Heart right ventricle (tissue), 16 donors: ENCODE data around the gene N4BP3. TPM values are rescaled to one million over a fixed set of nuclear protein-coding genes. Genes with fewer than 3 reads are reported as not detected.

Experiments
- ATAC-seq, 8 donors: fragments of 200-7000 bp; cut with Tn5 transposase; one replicate each; pipeline ENCODE4 v1.9.1; 2020; ENCODE audit warnings: mild to moderate bottlenecking in 8 of 8, moderate library complexity in 8 of 8, moderate number of reproducible peaks in 1 of 8
- DNase-seq, 2 donors: peaks; one replicate each; pipeline ENCODE4 v3.0.0-alpha.2; 2020
- H3K27ac ChIP-seq, 10 donors: fragments of 200-600 bp; sonication (generic) in 2 of 10; one replicate each; pipeline versions ENCODE4 v1.5.0 to v1.8.0; 2020 to 2022; ENCODE audit warnings: mild to moderate bottlenecking in 3 of 10
- H3K27me3 ChIP-seq, 7 donors: fragments of 200-600 bp; one replicate each; pipeline ENCODE4 v1.8.0; 2021 to 2022; ENCODE audit warnings: mild to moderate bottlenecking in 2 of 7
- H3K36me3 ChIP-seq, 9 donors: fragments of 200-600 bp; sonication (generic) in 1 of 9; one replicate each; pipeline versions ENCODE4 v1.5.0 to v1.8.0; 2020 to 2022; ENCODE audit warnings: mild to moderate bottlenecking in 2 of 9
- H3K4me1 ChIP-seq, 9 donors: fragments of 200-600 bp; sonication (generic) in 1 of 9; one replicate each; pipeline versions ENCODE4 v1.5.0 to v1.8.0; 2020 to 2022; ENCODE audit warnings: mild to moderate bottlenecking in 4 of 9
- H3K4me3 ChIP-seq, 10 donors: fragments of 200-600 bp; sonication (generic) in 2 of 10; one replicate each; pipeline versions ENCODE4 v1.5.0 to v1.8.0; 2020 to 2022; ENCODE audit warnings: mild to moderate bottlenecking in 7 of 10, moderate library complexity in 2 of 10
- H3K9me3 ChIP-seq, 11 donors: fragments of 200-600 bp in 10 of 11; sonication (generic) in 2 of 11; one replicate each; pipeline versions ENCODE4 v1.5.0 to v1.8.0; 2013 to 2022; ENCODE audit warnings: mild to moderate bottlenecking in 2 of 11, control low read depth in 1 of 11, moderate library complexity in 1 of 11
- CTCF ChIP-seq, 9 donors: fragments of 200-600 bp; sonication (generic) in 2 of 9; IDR thresholded peaks; one replicate each; pipeline versions ENCODE4 v1.5.0 to v1.8.0; 2021 to 2022; ENCODE audit warnings: antibody characterized with exemption in 9 of 9, mild to moderate bottlenecking in 5 of 9, moderate library complexity in 1 of 9
- WGBS, 2 donors: extraction: QIAGEN DNeasy Blood & Tissue Kit; methylation state at CpG; one replicate each; pipeline ENCODE4 v1.1.7; 2013; ENCODE audit warnings: inconsistent platforms in 1 of 2; 5-methylcytosine and 5-hydroxymethylcytosine counted together
- intact Hi-C, 10 donors: fragments of 100-400 bp; cut with DNase I; formaldehyde crosslinking; loops; one replicate each; pipeline versions ENCODE4 v1.11.1 to v1.14.2; 2022
- polyA plus RNA-seq, 2 donors: library from polyadenylated mRNA; stranded (reverse); fragments of 200-250 nt; gene quantifications; one replicate each; pipeline ENCODE4 v1.2.3, GENCODE V29; 2013
- total RNA-seq, 10 donors: library from RNA; stranded (reverse); fragmentation: NEBNext Ultra II Directional in 3 of 10; extraction: Animal tissue kit (Norgen Biotek cat#: 25700) in 3 of 10; gene quantifications; one replicate each; pipeline versions ENCODE4 v1.2.1 to v1.2.4, GENCODE V29; 2021 to 2023
- donor health status: Arrhythmogenic right ventricular cardiomyopathy.
- donor health status: ischemic (EF 13 %, LVEDD 7.1; RV severe dilation, severe dysfunction).
- donor health status: healthy with polysubstance abuse.
- donor health status: DM: no; HTN: yes; CAD: no.
- donor health status: DM: no; HTN: no; CAD: no.
- donor health status: ischemic (EF 25% LVEDD 6.9; RV normal size, moderate dysfunction).
- donor health status: ischemic (EF 25% LVEDD 5.7; RV mildly dilated, moderate dysfunction).
- donor health status: healthy.
- donor health status: DM: yes; HTN: yes; CAD: no.
- donor health status: Ischemic cardiomyopathy.
- donor health status: ischemic (EF 35%, LVEDD 5.7; RV mildly dilated, moderate dysfunction).
- donor health status: nonischemic (EF 11% LVEDD 7.7; RV severe dilation, severe dysfunction).
- donor health status: DM: yes; HTN: yes; CAD: no.
- donor health status: PGD.
- donor health status: ischemic (EF 29% LVEDD 5.4; RV normal size, mild dysfunction).
- donor health status: nonischemic (EF 23%, LVEDD 6.1; RV moderate dilation, normal function).

N4BP3 gene
- total and polyA plus RNA-seq, 12 donors, result 1.1 to 5.5 (median 2.8) TPM

DNA sequence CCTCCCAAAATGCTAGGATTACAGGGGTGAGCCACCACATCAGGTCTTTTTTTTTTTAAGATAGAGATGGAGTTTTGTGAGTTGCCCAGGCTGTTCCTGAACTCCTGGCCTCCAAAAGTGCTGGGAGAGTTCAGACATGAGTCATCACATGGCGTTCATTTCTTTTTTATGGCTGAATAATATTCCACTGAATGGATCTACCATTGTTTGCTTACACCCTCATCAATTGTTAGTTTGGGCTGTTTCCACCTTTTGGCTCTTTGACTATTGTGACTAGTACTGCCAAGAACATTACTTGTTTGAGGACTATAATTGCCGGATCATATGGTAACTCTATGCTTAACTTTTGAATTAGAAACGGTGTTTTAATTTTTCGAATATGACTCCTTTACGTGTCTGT is 787 bp upstream of the N4BP3 start:
- H3K27me3 ChIP-seq, result peaks cover 0 to 60% (median 33%) of the 10 kb centered on the region in 7 donors
- H3K4me1 ChIP-seq, result peaks cover 9 to 48% (median 32%) of the 10 kb centered on the region in 9 donors
- intact Hi-C loops, result loop anchor here in 3 of 10 donors (5.0 kb wide), 3 partner anchors 35 to 40 kb away; partner anchors contain the start of gene NHP2 (in 1 of the 3)
- H3K9me3 ChIP-seq, result peaks cover 0 to 5% (median 0%) of the 10 kb centered on the region in 11 donors
- 80 to 81% methylated on average over 5 of the region's 5 CpGs for WGBS, 2 donors
- peak overlapping the region in 5 of 10 donors; percentile 77 to 86 (median 82) for H3K27ac ChIP-seq
- DNase-seq (no peak), ATAC-seq (no peak)
- H3K4me3 ChIP-seq, result peak overlapping the region in 1 of 10 donors; percentile 61
- H3K36me3 ChIP-seq, result no peaks in the 10 kb centered on the region
- no peak for TF ChIP-seq CTCF (IDR thresholded peaks at IDR 0.05)

- ATAC-seq, result peak in 3 of 8 donors; percentile 28 to 49 (median 32)
- no peak for TF ChIP-seq CTCF (IDR thresholded peaks at IDR 0.05)
- DNase-seq, result no peak
- Histone ChIP-seq H3K27ac (peak overlapping the region; percentile 43 to 86 (median 80)), H3K27me3 (peaks cover 0 to 60% (median 40%) of the 10 kb centered on the region in 7 donors), H3K36me3 (no peaks in the 10 kb centered on the region), H3K9me3 (peaks cover 0 to 5% (median 0%) of the 10 kb centered on the region in 11 donors), H3K4me1 (peaks cover 9 to 56% (median 45%) of the 10 kb centered on the region in 9 donors), H3K4me3 (peak overlapping the region; percentile 52 to 70 (median 62))
- WGBS, 2 donors, result 0% methylated on average over 36 to 41 of the region's 41 CpGs
- intact Hi-C loops, result loop anchor here in 3 of 10 donors (5.0 kb wide), 3 partner anchors 33 to 38 kb away; partner anchors contain the start of gene NHP2 (in 1 of the 3)
These were observed 551 bp downstream of the N4BP3 start for GRCh38 chr5:178113841-178114324.

GRCh38 chr5:178114325-178115135 is 1.2 kb downstream of the N4BP3 start:
- 12 to 14% methylated on average over 28 of the region's 28 CpGs for whole genome bisulfite sequencing, 2 donors
- H3K27me3 ChIP-seq, result peaks cover 0 to 60% (median 40%) of the 10 kb centered on the region in 7 donors
- H3K4me1 ChIP-seq, result peaks cover 9 to 55% (median 46%) of the 10 kb centered on the region in 9 donors

More at GRCh38 chr5:178114325-178115135, 1.2 kb downstream of the N4BP3 start:
- Histone ChIP-seq H3K4me3 (peak overlapping the region; percentile 52 to 70 (median 62)), H3K27ac (peak overlapping the region; percentile 43 to 86 (median 80)), H3K9me3 (peaks cover 0 to 5% (median 0%) of the 10 kb centered on the region in 11 donors), H3K36me3 (no peaks in the 10 kb centered on the region)
- intact Hi-C loops, result loop anchor here in 4 of 10 donors (5.0 kb wide), 3 partner anchors 33 to 38 kb away; partner anchors contain the start of gene NHP2 (in 2 of the 4)
- DNase-seq, result no peak
- TF ChIP-seq CTCF (IDR thresholded peaks at IDR 0.05), result no peak
- ATAC-seq, result peak in 4 of 8 donors; percentile 34 to 39 (median 36)
